Body of pancreas (tissue), 4 donors: ENCODE measurements around the gene SLC12A2.

Source experiments
- POLR2A ChIP-seq, 3 donors: fragments of 450-650 bp; IDR thresholded peaks; one replicate each; pipeline ENCODE4 v1.6.1; 2016; ENCODE audit warnings: antibody characterized with exemption in 3 of 3, mild to moderate bottlenecking in 2 of 3
- TF ChIP-seq, protein P1 (sequence below), 7 experiments: fragments of 450-650 bp in 4 of 7; fragments of 200-600 bp in 3 of 7; sonication (generic) in 3 of 7; IDR thresholded peaks; one replicate each; pipeline ENCODE4 v1.5.1; 2016 to 2019; ENCODE audit warnings: antibody characterized with exemption in 7 of 7

- TF ChIP-seq, protein P1, sequence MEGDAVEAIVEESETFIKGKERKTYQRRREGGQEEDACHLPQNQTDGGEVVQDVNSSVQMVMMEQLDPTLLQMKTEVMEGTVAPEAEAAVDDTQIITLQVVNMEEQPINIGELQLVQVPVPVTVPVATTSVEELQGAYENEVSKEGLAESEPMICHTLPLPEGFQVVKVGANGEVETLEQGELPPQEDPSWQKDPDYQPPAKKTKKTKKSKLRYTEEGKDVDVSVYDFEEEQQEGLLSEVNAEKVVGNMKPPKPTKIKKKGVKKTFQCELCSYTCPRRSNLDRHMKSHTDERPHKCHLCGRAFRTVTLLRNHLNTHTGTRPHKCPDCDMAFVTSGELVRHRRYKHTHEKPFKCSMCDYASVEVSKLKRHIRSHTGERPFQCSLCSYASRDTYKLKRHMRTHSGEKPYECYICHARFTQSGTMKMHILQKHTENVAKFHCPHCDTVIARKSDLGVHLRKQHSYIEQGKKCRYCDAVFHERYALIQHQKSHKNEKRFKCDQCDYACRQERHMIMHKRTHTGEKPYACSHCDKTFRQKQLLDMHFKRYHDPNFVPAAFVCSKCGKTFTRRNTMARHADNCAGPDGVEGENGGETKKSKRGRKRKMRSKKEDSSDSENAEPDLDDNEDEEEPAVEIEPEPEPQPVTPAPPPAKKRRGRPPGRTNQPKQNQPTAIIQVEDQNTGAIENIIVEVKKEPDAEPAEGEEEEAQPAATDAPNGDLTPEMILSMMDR (IDR thresholded peaks at IDR 0.05) = no peak
- no peak for TF ChIP-seq POLR2A (IDR thresholded peaks at IDR 0.05)
Measured at GRCh38 chr5:128135286-128135685, 51.7 kb downstream of the SLC12A2 start.
